Stomach (tissue), 9 donors: ENCODE results near the gene FYCO1. TPM values are rescaled to one million over a fixed set of nuclear protein-coding genes. Genes with fewer than 3 reads are reported as not detected.

Experiments used
- DNase-seq, 2 donors: peaks; one replicate each; pipeline versions ENCODE4 v3.0.0 to v3.0.0-alpha.2; 2013 to 2019
- H3K27ac ChIP-seq, 5 donors: fragments of 200-600 bp in 4 of 5; sonication (generic) in 4 of 5; one replicate each; pipeline ENCODE4 v1.5.1; 2013 to 2019; ENCODE audit warnings: mild to moderate bottlenecking in 1 of 5, moderate library complexity in 1 of 5
- H3K27me3 ChIP-seq, 3 donors: fragments of 200-600 bp; sonication (generic); one replicate each; pipeline ENCODE4 v1.5.1; 2017 to 2019; ENCODE audit warnings: mixed run types in 1 of 3
- H3K36me3 ChIP-seq, 4 donors: fragments of 200-600 bp; sonication (generic); 1 replicate in 3 of 4; 2 replicates in 1 of 4; pipeline ENCODE4 v1.5.1; 2016 to 2019
- H3K4me1 ChIP-seq, 4 donors: fragments of 200-600 bp; sonication (generic); one replicate each; pipeline ENCODE4 v1.5.1; 2016 to 2019
- H3K4me3 ChIP-seq, 4 donors: fragments of 200-600 bp; sonication (generic) in 3 of 4; one replicate each; pipeline ENCODE4 v1.5.1; 2016 to 2019; ENCODE audit warnings: mild to moderate bottlenecking in 1 of 4
- H3K9me3 ChIP-seq, 4 donors: fragments of 200-600 bp; sonication (generic); one replicate each; pipeline ENCODE4 v1.5.1; 2016 to 2019
- EP300 ChIP-seq: sonication (generic); formaldehyde crosslinking; IDR thresholded peaks from one replicate; pipeline ENCODE4 v1.6.1; 2017; ENCODE audit warnings: antibody characterized with exemption
- POLR2A ChIP-seq, 4 donors: fragments of 450-650 bp; IDR thresholded peaks; one replicate each; pipeline ENCODE4 v1.6.1; 2016; ENCODE audit warnings: antibody characterized with exemption in 4 of 4, control low read depth in 2 of 4, mild to moderate bottlenecking in 1 of 4, moderate library complexity in 1 of 4
- POLR2AphosphoS5 ChIP-seq, 3 donors: sonication (generic); formaldehyde crosslinking; IDR thresholded peaks; one replicate each; pipeline ENCODE4 v1.6.1; 2016; ENCODE audit warnings: antibody characterized with exemption in 3 of 3
- WGBS, 5 donors: extraction: QIAGEN DNeasy Blood & Tissue Kit in 3 of 5; methylation state at CpG; one replicate each; pipeline versions ENCODE4 v1.1.5 to v1.1.7; 2013 to 2018; 5-methylcytosine and 5-hydroxymethylcytosine counted together
- intact Hi-C: fragments of 100-400 bp; cut with DNase I; formaldehyde crosslinking; loops from one replicate; pipeline ENCODE4 v1.15.1; 2023; ENCODE audit warnings: low total_unique reads
- polyA plus RNA-seq, 3 donors: library from polyadenylated mRNA; stranded (reverse); fragments of 200-250 nt; gene quantifications; one replicate each; pipeline ENCODE4 v1.2.3, GENCODE V29; 2013
- total RNA-seq, 5 donors: library from RNA; depleted of rRNA; stranded (reverse); fragments of >200 nt; gene quantifications; one replicate each; pipeline versions ENCODE4 v1.1.0 to v1.2.3, GENCODE V29; 2014 to 2016
- TF ChIP-seq, protein P1 (sequence below), 7 experiments: fragments of 450-650 bp in 4 of 7; fragments of 200-600 bp in 3 of 7; sonication (generic) in 3 of 7; IDR thresholded peaks; one replicate each; pipeline ENCODE4 v1.5.1; 2016 to 2019; ENCODE audit warnings: antibody characterized with exemption in 7 of 7, control low read depth in 2 of 7, mild to moderate bottlenecking in 1 of 7
- donor health status: healthy with polysubstance abuse.
- donor health status: Bipolar disorder and iron deficiency.
- donor health status: healthy.

FYCO1 gene
- total and polyA plus RNA-seq, 8 donors = 10.7 to 97.4 (median 25.3) TPM

DNA sequence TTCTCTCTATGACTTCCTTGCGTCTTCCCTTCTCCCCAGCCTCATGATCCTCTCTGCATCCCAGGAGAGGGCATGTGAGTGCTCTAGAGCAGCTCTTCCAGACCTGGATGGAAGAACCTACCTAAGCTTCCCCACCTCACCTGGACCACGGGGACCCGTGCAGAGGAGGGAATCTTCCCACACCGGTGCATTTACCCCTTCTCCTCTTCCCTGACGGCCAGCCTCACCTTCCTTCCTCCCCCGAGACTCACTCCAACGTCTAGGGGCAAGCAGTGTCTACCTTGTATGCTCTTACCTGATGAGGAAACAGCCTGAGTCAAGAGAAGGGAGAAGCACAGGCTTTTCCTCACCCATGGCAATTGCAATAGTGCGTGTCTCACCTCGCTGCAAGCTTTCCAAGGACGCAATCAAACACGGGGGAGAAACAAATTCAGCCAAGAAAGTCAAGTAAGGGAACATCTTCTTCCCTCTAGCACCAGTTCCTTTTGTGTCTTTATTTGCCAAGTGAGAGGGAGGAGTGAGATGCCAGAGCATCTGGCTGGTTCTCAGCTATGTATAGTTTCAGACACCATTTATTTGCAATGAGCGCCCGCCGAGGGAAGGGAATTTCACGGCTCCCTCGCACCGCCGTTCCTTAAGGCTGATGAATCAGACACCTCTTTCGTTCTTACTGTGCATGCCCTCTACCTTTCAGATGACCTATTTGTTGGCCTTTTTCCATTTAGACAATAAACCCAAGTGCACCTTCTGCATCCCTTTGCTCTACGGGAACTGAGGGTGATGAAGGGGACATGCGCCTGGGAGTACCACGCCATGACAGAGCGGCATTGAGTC, 111.0 kb downstream of the FYCO1 start:
- TF ChIP-seq POLR2A (IDR thresholded peaks at IDR 0.05) = no peak
- TF ChIP-seq, protein P1, sequence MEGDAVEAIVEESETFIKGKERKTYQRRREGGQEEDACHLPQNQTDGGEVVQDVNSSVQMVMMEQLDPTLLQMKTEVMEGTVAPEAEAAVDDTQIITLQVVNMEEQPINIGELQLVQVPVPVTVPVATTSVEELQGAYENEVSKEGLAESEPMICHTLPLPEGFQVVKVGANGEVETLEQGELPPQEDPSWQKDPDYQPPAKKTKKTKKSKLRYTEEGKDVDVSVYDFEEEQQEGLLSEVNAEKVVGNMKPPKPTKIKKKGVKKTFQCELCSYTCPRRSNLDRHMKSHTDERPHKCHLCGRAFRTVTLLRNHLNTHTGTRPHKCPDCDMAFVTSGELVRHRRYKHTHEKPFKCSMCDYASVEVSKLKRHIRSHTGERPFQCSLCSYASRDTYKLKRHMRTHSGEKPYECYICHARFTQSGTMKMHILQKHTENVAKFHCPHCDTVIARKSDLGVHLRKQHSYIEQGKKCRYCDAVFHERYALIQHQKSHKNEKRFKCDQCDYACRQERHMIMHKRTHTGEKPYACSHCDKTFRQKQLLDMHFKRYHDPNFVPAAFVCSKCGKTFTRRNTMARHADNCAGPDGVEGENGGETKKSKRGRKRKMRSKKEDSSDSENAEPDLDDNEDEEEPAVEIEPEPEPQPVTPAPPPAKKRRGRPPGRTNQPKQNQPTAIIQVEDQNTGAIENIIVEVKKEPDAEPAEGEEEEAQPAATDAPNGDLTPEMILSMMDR (IDR thresholded peaks at IDR 0.05) = no peak
- TF ChIP-seq POLR2AphosphoS5 (IDR thresholded peaks at IDR 0.05) = no peak
- TF ChIP-seq EP300 = no peak
- Histone ChIP-seq H3K4me1 (no peaks in the 10 kb centered on the region), H3K27ac (no peak overlapping the region), H3K36me3 (no peaks in the 10 kb centered on the region), H3K27me3 (no peaks in the 10 kb centered on the region), H3K9me3 (no peaks in the 10 kb centered on the region), H3K4me3 (no peak overlapping the region)
- WGBS, 5 donors = 76 to 84% (median 81%) methylated on average over 23 of the region's 23 CpGs
- intact Hi-C loops = no loop called here
- no peak for DNase-seq

DNA sequence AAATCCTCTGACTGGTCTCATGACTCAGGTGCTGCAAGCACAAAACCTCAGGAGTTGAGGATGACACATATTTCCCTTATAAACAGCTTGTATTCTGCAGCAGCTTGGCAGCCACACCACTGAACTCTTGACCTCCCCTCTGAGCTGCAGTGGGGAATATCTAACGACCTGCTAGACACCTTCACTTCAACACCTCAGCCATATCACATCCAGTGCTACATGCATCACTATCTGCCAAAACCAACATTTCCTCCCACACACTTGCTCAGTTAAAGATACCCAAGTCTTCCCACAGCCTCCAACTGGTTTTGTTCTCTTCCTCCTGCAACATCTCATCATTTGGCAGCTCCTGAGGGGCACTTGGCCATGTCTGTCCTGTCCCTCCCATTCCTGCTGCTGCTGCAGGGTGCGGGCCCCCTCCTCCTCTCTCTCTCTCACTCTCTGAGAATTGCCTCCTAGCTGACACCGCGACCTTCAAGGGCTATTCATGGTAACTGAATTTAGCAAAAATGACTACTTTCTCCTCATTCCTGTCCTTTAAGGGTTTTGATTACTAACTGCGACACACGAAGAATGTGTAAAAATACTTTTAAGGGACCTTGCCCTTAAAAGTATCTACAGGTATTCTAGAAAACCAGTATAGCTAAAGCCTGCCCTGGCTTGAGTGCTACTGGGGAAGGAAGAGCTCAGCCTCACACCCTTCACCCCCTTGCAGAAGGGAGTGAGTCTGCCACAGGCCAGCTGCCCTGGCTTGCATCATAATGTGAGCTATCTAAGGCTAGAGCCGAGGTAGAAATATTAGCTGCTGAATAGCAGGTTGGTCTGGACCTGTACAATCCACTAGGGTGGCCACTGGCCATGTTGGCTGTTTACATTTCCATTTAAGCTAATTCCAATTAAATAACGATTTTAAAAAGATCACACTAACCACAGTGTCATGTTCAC, 114.3 kb downstream of the FYCO1 start:
- Histone ChIP-seq H3K27ac (no peak overlapping the region), H3K4me1 (no peaks in the 10 kb centered on the region), H3K4me3 (no peak overlapping the region), H3K27me3 (no peaks in the 10 kb centered on the region), H3K9me3 (no peaks in the 10 kb centered on the region), H3K36me3 (no peaks in the 10 kb centered on the region)
- intact Hi-C loops = no loop called here
- DNase-seq = peak in 1 of 2 donors; percentile 35
- TF ChIP-seq POLR2AphosphoS5 (IDR thresholded peaks at IDR 0.05) (no peak), POLR2A (IDR thresholded peaks at IDR 0.05) (no peak), EP300 (no peak)
- TF ChIP-seq, protein P1 (IDR thresholded peaks at IDR 0.05) = no peak
- 68 to 72% (median 70%) methylated on average over 8 of the region's 8 CpGs for WGBS, 5 donors

DNA sequence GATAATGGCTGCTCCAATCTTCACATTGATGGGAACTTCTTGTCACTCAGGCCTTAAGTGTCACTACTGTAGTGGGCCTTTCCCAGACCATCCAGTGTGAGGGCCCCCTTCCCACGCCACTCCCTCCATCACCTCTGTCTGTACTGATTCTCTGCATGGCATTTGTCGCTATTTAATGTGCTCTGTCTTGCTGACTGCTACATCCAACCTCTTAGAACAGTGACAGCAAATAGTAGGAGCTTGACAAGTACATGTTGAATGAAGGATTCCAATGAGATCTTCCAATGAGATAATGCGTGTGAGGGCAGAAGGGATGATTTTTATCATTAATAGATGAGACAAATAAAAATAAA, 114.9 kb downstream of the FYCO1 start:
- no peaks in the 10 kb centered on the region for H3K27me3 ChIP-seq
- H3K27ac ChIP-seq = no peak overlapping the region
- no peak for DNase-seq
- H3K36me3 ChIP-seq = no peaks in the 10 kb centered on the region
- no peak overlapping the region for H3K4me3 ChIP-seq
- H3K9me3 ChIP-seq = no peaks in the 10 kb centered on the region
- TF ChIP-seq, protein P1 (IDR thresholded peaks at IDR 0.05) = no peak
- H3K4me1 ChIP-seq = no peaks in the 10 kb centered on the region
- intact Hi-C loops = no loop called here
- WGBS, 5 donors = 74 to 85% (median 80%) methylated on average over 3 of the region's 3 CpGs

DNA sequence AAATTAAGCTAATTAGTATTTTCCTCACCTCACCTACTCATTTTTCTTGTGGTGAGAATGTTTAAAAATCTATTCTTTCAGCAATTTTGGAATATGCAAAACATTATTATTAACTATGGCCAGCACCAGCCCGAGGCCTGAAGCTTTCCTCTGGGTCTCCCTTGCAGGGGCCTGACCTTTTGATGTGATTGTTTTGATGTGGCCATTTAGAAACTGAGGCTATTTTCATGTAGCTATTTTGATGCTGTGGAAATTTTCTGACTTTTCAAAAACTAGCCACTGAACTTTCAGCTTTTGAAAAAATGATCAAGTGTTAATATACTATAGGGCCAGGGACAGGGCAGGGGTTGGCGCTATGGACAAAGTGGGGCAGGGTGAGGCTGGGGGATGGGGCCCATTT, 117.5 kb downstream of the FYCO1 start:
- Histone ChIP-seq H3K4me3 (no peak overlapping the region), H3K27me3 (no peaks in the 10 kb centered on the region), H3K9me3 (no peaks in the 10 kb centered on the region), H3K36me3 (no peaks in the 10 kb centered on the region), H3K4me1 (no peaks in the 10 kb centered on the region), H3K27ac (no peak overlapping the region)
- TF ChIP-seq EP300 (no peak), POLR2A (IDR thresholded peaks at IDR 0.05) (no peak)
- intact Hi-C loops = no loop called here
- WGBS, 5 donors = 89 to 96% (median 91%) methylated on average over 2 of the region's 2 CpGs
- no peak for DNase-seq
